ENCODE data around the gene PCDHGB5.

DNA sequence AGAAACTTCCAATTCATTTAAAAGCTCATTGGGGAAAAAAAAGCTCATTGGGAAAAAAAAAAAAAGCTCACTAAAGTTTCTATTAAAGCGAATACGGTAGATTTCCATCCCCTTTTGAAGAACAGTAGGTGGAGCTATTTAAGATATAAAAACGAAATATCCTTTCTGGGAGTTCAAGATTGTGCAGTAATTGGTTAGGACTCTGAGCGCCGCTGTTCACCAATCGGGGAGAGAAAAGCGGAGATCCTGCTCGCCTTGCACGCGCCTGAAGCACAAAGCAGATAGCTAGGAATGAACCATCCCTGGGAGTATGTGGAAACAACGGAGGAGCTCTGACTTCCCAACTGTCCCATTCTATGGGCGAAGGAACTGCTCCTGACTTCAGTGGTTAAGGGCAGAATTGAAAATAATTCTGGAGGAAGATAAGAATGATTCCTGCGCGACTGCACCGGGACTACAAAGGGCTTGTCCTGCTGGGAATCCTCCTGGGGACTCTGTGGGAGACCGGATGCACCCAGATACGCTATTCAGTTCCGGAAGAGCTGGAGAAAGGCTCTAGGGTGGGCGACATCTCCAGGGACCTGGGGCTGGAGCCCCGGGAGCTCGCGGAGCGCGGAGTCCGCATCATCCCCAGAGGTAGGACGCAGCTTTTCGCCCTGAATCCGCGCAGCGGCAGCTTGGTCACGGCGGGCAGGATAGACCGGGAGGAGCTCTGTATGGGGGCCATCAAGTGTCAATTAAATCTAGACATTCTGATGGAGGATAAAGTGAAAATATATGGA, 32.8 kb downstream of the PCDHGB5 start, which contains the start of gene PCDHGA12:
- TF ChIP-seq POLR2AphosphoS5 (IDR thresholded peaks at IDR 0.05) (no peak), RAD21 (conservative IDR thresholded peaks at IDR 0.05) (no peak), EP300 (conservative IDR thresholded peaks at IDR 0.05; ENCODE audit: poor library complexity, severe bottlenecking) (no peak), EZH2 (IDR thresholded peaks at IDR 0.05; ENCODE audit: borderline replicate concordance, insufficient read depth, low read length, poor library complexity, severe bottlenecking) (no peak), TAF1 (IDR thresholded peaks at IDR 0.05; ENCODE audit: low read depth) (no peak), SMC3 (conservative IDR thresholded peaks at IDR 0.05; ENCODE audit: poor library complexity) (no peak)
- TF ChIP-seq, protein P1, sequence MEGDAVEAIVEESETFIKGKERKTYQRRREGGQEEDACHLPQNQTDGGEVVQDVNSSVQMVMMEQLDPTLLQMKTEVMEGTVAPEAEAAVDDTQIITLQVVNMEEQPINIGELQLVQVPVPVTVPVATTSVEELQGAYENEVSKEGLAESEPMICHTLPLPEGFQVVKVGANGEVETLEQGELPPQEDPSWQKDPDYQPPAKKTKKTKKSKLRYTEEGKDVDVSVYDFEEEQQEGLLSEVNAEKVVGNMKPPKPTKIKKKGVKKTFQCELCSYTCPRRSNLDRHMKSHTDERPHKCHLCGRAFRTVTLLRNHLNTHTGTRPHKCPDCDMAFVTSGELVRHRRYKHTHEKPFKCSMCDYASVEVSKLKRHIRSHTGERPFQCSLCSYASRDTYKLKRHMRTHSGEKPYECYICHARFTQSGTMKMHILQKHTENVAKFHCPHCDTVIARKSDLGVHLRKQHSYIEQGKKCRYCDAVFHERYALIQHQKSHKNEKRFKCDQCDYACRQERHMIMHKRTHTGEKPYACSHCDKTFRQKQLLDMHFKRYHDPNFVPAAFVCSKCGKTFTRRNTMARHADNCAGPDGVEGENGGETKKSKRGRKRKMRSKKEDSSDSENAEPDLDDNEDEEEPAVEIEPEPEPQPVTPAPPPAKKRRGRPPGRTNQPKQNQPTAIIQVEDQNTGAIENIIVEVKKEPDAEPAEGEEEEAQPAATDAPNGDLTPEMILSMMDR (IDR thresholded peaks at IDR 0.05; ENCODE audit: poor library complexity, severe bottlenecking): no peak
- TF ChIP-seq, protein P2, sequence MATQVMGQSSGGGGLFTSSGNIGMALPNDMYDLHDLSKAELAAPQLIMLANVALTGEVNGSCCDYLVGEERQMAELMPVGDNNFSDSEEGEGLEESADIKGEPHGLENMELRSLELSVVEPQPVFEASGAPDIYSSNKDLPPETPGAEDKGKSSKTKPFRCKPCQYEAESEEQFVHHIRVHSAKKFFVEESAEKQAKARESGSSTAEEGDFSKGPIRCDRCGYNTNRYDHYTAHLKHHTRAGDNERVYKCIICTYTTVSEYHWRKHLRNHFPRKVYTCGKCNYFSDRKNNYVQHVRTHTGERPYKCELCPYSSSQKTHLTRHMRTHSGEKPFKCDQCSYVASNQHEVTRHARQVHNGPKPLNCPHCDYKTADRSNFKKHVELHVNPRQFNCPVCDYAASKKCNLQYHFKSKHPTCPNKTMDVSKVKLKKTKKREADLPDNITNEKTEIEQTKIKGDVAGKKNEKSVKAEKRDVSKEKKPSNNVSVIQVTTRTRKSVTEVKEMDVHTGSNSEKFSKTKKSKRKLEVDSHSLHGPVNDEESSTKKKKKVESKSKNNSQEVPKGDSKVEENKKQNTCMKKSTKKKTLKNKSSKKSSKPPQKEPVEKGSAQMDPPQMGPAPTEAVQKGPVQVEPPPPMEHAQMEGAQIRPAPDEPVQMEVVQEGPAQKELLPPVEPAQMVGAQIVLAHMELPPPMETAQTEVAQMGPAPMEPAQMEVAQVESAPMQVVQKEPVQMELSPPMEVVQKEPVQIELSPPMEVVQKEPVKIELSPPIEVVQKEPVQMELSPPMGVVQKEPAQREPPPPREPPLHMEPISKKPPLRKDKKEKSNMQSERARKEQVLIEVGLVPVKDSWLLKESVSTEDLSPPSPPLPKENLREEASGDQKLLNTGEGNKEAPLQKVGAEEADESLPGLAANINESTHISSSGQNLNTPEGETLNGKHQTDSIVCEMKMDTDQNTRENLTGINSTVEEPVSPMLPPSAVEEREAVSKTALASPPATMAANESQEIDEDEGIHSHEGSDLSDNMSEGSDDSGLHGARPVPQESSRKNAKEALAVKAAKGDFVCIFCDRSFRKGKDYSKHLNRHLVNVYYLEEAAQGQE (IDR thresholded peaks at IDR 0.05; ENCODE audit: borderline replicate concordance): no peak

Data from neural cell (in vitro differentiated cells).